GM21381 (cell line): ENCODE data around the gene CTDSPL.

Experiments used
- ATAC-seq: cut with Tn5 transposase; IDR thresholded peaks from one replicate; pipeline ENCODE4 v1.9.1; 2021; ENCODE audit warnings: mild to moderate bottlenecking, moderate library complexity; ENCODE audit not compliant: unreplicated experiment

The CTDSPL gene

GRCh38 chr3:37912052-37912733, 50.5 kb downstream of the CTDSPL start:
- ATAC-seq: no peak

GRCh38 chr3:37913522-37913921, 51.8 kb downstream of the CTDSPL start:
- ATAC-seq: no peak

DNA sequence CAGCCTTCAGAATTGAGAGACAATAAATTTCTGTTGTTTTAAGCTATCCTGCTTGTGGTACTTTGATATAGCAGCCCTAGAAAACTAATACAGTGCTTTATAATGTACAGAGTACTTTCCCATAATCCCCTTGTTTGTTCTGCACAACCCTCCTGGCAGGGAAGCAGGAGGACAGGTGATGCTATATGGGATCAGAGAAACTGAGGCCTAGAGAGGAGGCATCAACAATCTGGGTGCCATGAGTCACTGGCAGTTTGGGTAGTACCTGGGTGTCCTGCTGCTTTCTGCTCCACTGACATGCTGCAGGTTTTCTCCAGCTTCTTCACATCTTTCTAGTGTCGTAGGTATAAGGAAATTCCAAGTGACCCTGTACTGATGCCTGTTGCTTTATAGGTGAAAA, 55.0 kb downstream of the CTDSPL start:
- no peak for ATAC-seq

GRCh38 chr3:37918627-37919026, 56.9 kb downstream of the CTDSPL start:
- ATAC-seq: no peak

DNA sequence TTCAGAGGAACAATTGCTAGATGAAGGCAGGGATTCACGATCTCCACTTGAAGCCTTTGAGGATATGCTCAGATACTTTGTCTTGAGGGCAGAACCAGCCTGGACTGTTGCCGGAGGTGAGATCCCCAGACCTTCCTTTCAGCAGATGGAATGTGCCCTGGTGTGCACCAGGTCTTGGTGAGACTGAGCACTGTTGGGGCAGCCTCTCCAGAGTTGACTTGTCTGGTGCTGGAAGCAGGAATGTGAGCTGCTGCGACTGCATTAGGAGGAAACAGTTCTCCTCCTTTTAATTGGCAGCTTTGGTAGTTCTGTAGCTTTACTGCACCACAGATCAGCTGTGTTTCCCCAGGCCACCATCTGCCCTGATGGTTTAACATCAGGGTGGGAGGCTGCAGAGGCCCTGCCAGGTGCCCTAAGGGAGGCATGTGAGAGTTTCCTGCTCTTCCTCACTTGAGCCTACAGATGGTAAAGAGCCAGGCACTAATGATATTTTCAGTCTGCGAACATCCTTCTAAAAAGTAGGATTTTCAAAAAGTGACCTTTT, 58.5 kb downstream of the CTDSPL start:
- no peak for ATAC-seq

- ATAC-seq: no peak
These were observed 59.3 kb downstream of the CTDSPL start for GRCh38 chr3:37921025-37921424.

DNA sequence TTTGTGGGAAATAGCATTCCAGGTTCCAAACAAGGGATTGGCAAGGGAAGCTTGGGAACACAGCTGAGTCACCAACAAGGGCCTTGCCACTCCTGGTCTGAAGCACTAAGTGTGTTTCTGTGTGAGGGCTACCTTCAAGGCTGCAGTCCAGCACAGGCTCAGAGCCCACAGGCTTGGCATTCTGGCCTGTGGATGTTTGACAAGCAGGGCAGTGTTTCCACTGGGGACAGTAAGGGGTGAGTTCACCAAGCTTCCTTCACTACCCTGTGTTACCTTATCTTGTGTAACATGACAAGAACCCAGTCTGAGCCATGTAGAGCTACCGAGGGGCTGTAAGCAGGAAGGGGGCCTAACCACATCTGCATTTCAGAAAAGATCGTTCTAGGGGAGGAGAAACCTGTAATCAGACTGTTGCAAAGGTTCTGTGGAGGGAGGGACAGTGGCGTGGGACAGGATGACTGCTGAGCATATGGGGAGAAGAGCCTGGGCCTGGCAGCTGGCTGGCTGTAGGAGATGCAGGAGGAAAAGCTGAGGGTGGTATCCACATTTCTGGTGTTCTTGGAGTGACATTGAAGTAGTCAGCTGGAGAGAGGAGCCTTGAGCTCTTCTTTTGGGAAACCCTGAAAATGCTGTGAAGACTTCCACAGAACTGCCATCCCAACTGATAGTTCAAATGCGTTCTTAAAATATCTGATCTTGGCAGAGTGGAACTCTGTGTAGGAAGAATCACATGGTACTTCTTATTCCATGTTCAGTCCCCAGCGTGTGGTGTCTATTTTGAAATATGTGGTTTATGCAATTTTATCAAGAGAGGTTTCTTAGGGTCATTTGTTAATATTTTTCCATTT, 61.3 kb downstream of the CTDSPL start:
- no peak for ATAC-seq

DNA sequence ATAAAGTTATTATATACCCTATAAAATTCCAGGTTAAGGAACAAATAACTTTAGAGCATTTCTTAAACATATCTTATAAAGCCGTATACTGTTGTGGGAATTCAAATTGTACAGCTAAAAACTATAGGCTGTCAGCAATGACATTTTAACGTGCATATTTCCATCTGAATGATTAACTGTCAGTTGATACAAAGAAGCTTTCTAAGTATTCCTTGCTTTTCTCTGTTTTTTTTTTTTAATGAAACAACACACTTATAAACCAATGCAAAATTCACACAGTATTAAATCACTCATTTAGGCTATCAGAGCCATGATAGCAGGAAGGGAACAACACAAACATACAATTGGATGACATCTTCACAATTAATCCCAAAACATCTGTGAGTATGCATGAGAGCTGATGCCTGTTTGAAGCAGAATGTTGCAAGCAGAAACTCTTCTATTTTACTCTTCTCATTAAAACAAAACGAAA, 61.9 kb downstream of the CTDSPL start:
- ATAC-seq: no peak

DNA sequence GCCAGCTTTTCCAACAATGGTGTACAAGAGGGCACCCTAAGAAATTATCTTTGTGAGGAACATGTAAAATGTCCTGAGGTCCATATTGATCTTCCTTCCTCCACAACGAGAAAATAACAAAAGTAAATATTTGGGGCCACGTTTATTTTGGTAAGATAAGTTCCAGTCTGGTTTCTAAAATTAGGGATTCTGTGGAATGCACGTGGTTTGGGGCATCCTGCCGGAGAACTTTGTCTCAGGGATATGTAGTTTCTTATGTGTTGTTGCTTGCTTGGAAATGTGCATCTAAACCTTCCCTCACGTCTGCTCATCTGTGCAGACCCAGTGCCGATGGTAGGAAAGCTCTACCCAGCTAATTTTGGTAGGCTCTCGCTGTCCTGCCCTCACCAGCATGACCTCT, 62.8 kb downstream of the CTDSPL start:
- no peak for ATAC-seq

DNA sequence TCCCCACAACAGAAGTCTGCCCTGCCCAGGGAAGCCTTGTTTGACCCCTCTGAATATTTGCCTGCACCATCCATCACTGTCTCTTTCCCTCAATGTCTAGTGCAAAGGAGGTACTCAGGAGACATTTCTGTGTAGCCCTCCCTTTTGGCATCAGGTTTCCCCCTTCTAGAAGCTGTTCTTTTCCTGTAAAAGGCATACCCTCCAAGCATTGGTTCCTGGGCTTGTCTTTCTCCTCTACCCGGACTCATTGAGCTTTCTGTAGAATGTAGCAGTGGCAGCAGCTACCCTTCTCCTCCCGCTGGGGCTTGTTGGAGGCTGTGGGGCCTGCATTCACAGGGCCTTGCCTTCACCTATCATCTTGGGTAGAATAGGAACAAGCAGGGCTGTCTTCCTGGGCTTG, 63.5 kb downstream of the CTDSPL start:
- no peak for ATAC-seq

DNA sequence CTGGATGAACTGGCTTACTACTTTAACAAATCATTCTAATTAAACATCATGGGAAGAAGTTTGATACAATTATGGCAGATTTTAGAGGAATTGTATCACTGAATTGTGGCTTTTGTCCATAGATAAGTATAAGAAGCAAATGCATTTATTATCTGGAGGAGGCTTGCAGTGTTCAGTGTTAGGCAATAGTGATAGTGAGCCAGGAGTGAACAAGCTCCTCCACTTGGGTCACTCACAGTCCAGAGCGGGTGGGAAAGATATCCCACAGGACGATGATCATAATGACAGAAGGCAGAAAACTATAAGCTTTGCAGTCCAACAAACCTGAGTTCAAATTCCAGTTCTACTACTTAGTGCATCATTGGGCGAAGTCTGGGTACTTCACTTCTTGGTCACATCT, 64.9 kb downstream of the CTDSPL start:
- no peak for ATAC-seq

DNA sequence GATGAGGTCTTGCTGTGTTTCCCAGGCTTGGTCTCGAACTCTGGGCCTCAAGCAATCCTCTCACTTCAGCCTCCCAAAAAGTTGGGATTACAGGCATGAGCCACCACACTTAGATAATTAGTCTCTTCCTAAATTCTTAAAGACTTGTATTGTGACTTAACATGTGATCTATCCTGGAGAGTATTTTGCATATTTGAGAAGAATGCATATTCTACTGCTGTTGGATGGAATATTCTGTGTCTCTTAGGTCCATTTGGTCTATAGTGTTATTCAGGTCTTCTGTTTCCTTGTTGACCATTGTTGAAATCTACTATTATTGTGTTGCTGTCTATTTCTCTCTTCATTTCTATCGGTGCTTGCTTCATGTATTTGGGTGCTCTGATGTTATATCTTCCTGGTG, 68.8 kb downstream of the CTDSPL start:
- no peak for ATAC-seq

DNA sequence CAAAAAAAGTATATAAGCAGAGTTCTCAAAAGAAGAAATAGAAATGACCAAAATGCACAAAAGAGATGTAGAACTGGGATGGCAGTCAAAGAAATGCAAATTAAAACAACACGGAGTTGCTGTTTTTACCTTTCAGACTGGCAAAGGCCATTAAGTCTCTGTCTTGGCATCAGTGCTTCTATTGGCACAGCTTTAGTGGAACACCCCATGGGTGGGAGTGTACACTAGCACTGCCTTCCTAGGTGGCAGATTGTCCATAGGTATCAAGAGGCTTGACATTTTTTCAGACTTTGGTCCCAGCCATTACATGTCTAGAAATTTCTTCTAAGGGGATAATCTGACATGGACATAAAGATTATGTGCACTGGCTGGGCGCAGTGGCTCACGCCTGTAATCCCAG, 70.8 kb downstream of the CTDSPL start:
- no peak for ATAC-seq

GRCh38 chr3:37934631-37935289, 73.1 kb downstream of the CTDSPL start:
- ATAC-seq: no peak

DNA sequence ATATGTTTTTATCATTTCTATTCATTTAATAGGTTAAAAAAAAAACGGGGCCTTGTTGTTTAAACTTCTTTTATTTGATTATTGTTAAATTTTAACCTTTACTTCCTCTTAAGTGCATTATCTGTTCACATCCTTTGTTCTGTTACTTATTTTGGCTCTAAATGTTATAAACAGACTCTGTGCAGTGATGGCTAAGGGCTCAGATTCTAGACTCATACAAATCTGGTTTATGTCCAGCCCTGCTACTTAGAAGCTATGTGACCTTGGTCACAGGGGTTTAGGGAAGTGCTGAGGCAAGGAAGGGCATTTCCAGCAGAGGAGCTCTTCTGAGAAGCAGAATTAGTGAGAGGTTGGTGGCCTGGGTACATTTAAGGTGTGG, 73.6 kb downstream of the CTDSPL start:
- no peak for ATAC-seq

DNA sequence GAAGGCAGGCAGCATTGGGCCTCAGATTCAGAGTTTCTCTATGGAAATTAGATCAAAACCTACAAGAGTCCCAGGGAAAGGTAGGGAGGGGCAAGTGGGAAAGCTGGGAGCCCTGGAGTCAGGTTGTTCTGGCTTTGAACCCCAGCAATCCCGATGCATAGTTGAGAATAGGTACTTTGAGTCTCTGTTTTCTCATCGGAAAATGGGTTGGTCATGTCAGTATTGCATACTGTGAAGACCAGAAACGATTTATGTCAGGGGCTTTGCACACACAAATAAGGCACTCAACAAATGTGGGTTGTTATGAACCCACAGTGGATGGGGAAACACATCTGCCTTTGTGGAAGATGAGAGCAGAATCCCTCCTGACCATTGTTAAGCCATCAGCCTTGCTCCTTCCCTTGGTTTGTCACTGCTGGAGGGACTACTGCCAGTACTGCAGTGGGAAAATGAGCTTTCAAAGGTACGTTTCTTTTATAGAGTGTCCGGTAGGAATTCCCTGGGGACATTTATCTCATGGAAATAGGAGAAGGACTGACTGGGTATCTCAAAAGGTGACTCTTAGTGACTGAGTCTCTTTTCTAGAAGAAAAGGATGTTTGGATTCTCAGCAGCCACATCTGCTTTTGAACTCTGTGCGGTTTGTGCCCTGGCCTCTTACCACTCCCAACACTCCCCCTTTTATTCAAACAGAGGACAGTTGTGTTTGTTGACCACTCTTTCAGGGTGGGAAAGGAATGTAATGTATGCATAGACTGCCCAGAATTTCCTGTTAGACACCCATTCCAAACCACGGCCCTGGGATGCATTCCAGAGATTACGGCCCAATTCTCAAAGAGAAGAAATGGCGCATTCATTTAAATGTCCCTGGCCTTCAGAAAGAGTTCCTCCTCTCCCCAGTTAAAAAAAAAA, 74.3 kb downstream of the CTDSPL start:
- no peak for ATAC-seq

GRCh38 chr3:37937156-37937555, 75.5 kb downstream of the CTDSPL start:
- ATAC-seq: no peak

DNA sequence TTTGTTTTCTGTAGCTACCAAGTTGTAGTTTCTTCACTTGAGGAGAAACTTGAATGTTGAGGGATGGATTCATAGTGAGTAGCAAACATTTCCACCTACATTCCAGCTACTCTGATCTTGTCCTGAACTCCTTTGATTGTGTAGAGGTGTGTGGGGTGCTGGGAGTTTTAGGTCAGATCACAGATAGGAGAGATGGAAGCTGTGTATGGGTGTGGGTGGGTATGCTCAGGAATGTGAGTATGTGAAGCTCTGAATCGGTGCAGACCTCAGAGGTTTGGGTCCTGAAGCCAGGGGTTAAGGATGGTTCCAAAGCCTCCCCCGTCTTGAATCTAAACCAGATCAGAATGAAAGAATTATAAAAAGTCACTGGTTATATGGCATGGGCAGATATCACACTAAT, 76.3 kb downstream of the CTDSPL start:
- ATAC-seq: no peak

GRCh38 chr3:37940242-37940908, 78.7 kb downstream of the CTDSPL start:
- ATAC-seq: no peak
